Measurements from ENCODE around the gene NECTIN2. TPM values are rescaled to one million over a fixed set of nuclear protein-coding genes. Genes with fewer than 3 reads are reported as not detected.

The NECTIN2 gene
- total RNA-seq, 1 experiment from 2014 or later, result 176 TPM

- Histone ChIP-seq H2BK20ac (ENCODE audit: low read depth, low read length, poor library complexity, severe bottlenecking) (no peak overlapping the region), H2AK5ac (ENCODE audit: insufficient read length, low read length) (no peak overlapping the region), H3K79me2 (ENCODE audit: insufficient read depth, low read length) (no peaks in the 10 kb centered on the region), H3K23me2 (ENCODE audit: insufficient read length, low read depth, low read length, poor library complexity, severe bottlenecking) (peaks cover 11% of the 10 kb centered on the region), H3K4me1 (ENCODE audit: insufficient read depth, low read length) (no peaks in the 10 kb centered on the region), H3K56ac (ENCODE audit: insufficient read length, low read depth, low read length) (no peak overlapping the region), H3K9ac (ENCODE audit: extremely low read depth, insufficient read length, low read length) (no peak overlapping the region), H3K18ac (ENCODE audit: insufficient read length, low read depth, low read length) (no peak overlapping the region), H3K27ac (ENCODE audit: insufficient read length, low read depth, low read length) (no peak overlapping the region), H2BK15ac (ENCODE audit: low read depth, low read length) (no peak overlapping the region), H3K14ac (ENCODE audit: insufficient read depth, low read length) (no peak overlapping the region), H2AFZ (ENCODE audit: low read length) (no peak overlapping the region), H4K20me1 (ENCODE audit: control insufficient read depth, insufficient read depth, insufficient read length) (no peaks in the 10 kb centered on the region), H3K27me3 (ENCODE audit: insufficient read depth, low read length) (no peaks in the 10 kb centered on the region; the same call in 1 of the 2 replicates), H3K4me2 (ENCODE audit: insufficient read depth, insufficient read length, low read length) (no peak overlapping the region), H4K8ac (replicated peaks; ENCODE audit: insufficient read length, low read depth, low read length) (no peak overlapping the region), H3K4ac (ENCODE audit: low read depth, low read length) (no peak overlapping the region), H3T11ph (ENCODE audit: low read length) (no peak overlapping the region), H2BK120ac (ENCODE audit: low read depth, low read length, poor library complexity, severe bottlenecking) (no peak overlapping the region), H3K79me1 (ENCODE audit: insufficient read depth, low read depth, low read length, poor library complexity, severe bottlenecking) (no peaks in the 10 kb centered on the region), H4K91ac (ENCODE audit: insufficient read length, low read depth, low read length) (no peak overlapping the region), H2BK12ac (ENCODE audit: insufficient read length, low read depth, low read length) (no peak overlapping the region), H3K9me3 (ENCODE audit: control insufficient read depth, low read depth, low read length) (no peaks in the 10 kb centered on the region), H2BK5ac (ENCODE audit: insufficient read length, low read length) (no peak overlapping the region), H3K23ac (ENCODE audit: insufficient read length, low read depth, low read length) (no peak overlapping the region), H4K5ac (ENCODE audit: insufficient read length, low read depth, low read length) (no peak overlapping the region)
- peaks cover 21 to 28% of the 10 kb centered on the region in 2 experiments for H3K4me1 Mint-ChIP-seq
- WGBS (ENCODE audit: extremely low coverage, insufficient read length, low lambda C conversion rate), result no CpG with 5 or more reads among the region's 38 CpGs
- H3K36me3 Mint-ChIP-seq (ENCODE audit: insufficient read depth in 1 of 3, low read depth in 3 of 3), result peaks cover 19 to 47% (median 41%) of the 10 kb centered on the region in 3 experiments
- H3K9me3 Mint-ChIP-seq, result no peaks in the 10 kb centered on the region
- peak; percentile 70 for DNase-seq
- peak overlapping the region in 1 of 3 experiments; percentile 47; a peak in 1 of 7 replicates for H3K27ac Mint-ChIP-seq
- TF ChIP-seq, protein P1, sequence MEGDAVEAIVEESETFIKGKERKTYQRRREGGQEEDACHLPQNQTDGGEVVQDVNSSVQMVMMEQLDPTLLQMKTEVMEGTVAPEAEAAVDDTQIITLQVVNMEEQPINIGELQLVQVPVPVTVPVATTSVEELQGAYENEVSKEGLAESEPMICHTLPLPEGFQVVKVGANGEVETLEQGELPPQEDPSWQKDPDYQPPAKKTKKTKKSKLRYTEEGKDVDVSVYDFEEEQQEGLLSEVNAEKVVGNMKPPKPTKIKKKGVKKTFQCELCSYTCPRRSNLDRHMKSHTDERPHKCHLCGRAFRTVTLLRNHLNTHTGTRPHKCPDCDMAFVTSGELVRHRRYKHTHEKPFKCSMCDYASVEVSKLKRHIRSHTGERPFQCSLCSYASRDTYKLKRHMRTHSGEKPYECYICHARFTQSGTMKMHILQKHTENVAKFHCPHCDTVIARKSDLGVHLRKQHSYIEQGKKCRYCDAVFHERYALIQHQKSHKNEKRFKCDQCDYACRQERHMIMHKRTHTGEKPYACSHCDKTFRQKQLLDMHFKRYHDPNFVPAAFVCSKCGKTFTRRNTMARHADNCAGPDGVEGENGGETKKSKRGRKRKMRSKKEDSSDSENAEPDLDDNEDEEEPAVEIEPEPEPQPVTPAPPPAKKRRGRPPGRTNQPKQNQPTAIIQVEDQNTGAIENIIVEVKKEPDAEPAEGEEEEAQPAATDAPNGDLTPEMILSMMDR (conservative IDR thresholded peaks at IDR 0.05), result peak; percentile 41; the same call in 2 of the 3 replicates
- peaks cover 15% of the 10 kb centered on the region for H3K27me3 Mint-ChIP-seq (ENCODE audit: low read depth)
- no peak overlapping the region; a peak in 1 of 5 replicates for H3K4me3 Mint-ChIP-seq
Measured at GRCh38 chr19:44813070-44813840, 32.8 kb upstream of the NECTIN2 start.

Measured in H9 (cell line).